Erythroblast (primary cell): ENCODE measurements around the gene SPNS2.

Experiments
- DNase-seq, 2 experiments: peaks; one replicate each; lab custom pipeline; 2025; lab: John Stamatoyannopoulos, UW
- GATA1 ChIP-seq: IDR thresholded peaks from 2 replicates; pipeline ENCODE4 v1.6.1; 2011; ENCODE audit warnings: low read depth, mild to moderate bottlenecking, control low read depth, low read length, moderate library complexity
- POLR2A ChIP-seq: IDR thresholded peaks from 2 replicates; pipeline ENCODE4 v1.6.1; 2011; ENCODE audit warnings: mild to moderate bottlenecking, low read length

Gene SPNS2

DNA sequence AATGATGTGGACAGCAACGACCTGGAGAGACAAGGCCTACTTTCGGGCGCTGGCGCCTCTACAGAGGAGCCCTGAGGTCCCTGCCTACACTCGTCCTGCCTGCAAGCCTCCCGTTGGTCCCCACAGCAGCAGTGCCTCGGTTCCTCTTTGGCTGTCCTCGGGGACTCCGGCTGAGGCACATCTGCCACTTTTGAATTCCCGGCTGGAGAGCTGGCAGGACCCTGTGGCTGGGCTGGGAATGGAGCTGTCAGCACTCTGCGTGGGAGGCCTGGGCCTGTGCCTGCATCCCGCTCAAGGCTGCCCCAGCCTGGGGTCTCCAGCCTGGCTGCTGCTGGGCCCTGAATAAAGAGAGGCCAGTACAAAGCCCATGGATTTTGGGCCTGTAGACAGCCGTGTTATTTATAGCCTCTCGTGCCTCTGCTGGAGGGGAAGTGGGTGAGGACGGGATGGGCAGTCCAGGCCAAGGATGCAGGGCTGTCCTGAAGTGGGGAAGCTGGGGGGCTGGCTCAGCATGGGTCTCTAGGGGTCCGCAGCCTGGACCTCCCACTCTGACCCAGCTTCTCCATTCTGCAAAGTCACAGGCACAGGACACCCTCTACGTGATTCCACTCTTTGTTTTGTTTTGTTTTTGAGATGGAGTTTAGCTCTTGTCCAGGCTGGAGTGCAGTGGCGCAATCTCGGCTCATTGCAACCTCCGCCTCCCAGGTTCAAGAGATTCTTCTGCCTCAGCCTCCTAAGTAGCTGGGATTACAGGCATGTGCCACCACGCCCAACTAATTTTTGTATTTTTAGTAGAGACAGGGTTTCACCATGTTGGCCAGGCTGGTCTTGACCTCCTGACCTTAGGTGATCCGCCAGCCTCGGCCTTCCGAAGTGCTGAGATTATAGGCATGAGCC is 10.6 kb upstream of the SPNS2 start:
- DNase-seq: no peak
- TF ChIP-seq POLR2A (no peak), GATA1 (no peak)

DNA sequence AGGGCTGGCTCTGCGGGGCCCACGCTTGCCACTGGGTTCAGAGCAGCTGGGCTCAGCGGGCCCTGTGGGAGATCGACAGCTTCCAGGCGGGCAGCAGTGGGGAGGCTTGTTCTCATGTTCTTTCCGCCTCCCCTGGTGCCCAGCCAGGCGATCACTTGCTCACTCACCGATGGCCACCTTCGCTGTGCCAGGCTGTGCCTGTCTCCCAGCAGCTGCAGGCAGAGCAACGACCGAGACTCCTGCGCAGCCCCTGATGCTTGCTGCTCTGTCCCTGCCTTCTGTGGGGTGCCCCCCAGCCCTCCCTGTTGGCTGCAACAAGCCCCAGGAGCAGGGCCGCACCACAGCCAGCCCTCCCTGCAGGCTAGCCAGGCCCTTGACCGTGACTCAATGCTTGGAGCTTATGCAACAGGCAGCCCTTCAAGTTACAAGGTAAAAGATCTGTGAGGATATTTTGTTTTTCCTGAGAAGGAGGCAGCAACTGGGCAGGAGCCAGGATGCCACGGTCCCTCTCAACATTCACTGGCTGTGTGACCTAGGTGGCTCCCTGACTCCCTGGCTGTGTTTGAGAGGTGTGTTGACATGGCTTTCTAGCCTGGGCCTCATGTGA is 9.6 kb upstream of the SPNS2 start:
- DNase-seq: no peak
- TF ChIP-seq POLR2A: no peak
- TF ChIP-seq GATA1: no peak

DNA sequence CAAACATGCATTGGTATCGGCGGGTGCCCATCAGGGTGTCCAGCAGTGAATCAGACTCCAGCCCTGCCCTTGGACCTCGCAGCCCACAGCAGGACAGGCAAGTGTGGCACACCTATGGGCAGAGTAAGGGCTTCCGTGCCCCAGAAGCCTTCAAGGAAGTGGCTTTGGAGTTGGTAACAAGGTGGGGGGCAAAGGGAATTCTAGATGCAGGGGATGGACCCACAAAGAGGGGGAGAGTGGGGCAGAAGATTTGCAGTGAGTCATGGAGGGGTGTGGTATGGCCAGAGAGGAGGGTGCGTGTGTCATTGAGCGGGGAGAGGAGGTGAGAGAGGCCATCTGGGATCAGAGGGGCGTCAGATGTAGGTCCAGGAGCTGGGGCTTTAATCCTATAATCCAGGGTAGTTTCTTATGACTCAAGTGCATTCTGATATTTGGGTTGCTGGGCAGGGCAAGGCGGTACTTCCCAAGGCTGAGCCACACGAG is 8.5 kb upstream of the SPNS2 start:
- no peak for DNase-seq
- TF ChIP-seq POLR2A (no peak), GATA1 (no peak)

DNA sequence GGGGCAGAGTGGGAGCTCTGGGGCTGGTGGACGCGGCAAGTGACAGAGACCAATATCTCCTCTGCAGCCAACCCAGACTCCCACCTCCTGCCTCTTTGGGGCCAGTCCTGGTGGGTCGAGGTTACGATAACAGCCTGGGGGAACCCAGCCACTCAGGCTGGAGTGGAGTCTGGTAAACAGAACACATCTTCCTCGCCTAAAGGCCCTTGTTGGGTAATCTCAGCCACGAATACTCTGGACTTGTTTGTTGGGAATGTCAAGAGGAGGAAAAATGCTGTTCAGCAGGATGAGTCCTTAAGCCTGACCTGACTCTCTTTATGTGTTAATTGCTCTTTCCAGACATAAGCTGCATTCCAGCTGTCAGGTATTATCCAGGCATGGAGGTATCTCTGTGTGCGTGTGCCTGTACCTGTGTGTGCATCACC is 8.0 kb upstream of the SPNS2 start:
- DNase-seq: no peak
- TF ChIP-seq GATA1: no peak
- TF ChIP-seq POLR2A: no peak

DNA sequence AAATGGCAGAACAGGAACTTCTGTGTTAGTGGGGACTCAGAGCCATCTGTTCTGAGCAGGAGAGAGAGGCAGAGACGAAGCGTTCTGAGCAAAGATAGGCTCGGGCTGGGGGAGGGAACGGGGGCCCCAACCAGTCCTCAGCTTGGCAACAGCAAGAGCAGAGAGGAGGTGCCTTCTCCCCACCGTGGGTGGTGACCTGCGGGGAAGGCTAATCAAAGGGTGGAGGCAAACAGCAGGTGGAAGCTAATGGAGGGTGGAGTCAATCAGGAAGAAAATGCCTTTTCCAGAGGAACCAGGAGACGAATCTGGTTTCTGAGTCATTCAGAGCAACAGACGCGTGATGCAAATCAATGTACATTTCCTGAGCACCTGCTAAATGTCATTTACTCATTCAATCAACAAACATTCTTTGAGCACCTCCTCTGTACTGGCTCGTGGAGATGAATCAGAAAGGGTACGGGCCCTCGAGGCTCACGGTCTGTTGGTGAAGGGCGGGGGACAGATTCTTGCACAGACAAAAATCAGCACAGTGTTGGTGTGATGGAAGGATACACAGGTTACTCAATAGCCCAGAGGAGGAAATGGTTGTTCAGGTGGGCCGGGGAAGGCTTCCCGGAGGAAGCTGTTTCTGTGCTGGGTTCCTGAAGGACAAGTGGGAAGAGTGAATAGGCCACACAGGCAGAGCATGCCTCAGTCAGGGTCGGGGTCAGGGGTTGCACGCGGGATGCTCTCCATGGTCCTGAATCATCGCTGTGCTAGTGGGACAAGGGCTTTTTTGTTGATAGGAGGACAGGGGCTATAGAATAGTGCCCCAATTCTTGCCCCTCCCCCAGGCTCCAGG is 5.7 kb upstream of the SPNS2 start:
- TF ChIP-seq POLR2A (no peak), GATA1 (no peak)
- peak; percentile 41 to 48 for DNase-seq

DNA sequence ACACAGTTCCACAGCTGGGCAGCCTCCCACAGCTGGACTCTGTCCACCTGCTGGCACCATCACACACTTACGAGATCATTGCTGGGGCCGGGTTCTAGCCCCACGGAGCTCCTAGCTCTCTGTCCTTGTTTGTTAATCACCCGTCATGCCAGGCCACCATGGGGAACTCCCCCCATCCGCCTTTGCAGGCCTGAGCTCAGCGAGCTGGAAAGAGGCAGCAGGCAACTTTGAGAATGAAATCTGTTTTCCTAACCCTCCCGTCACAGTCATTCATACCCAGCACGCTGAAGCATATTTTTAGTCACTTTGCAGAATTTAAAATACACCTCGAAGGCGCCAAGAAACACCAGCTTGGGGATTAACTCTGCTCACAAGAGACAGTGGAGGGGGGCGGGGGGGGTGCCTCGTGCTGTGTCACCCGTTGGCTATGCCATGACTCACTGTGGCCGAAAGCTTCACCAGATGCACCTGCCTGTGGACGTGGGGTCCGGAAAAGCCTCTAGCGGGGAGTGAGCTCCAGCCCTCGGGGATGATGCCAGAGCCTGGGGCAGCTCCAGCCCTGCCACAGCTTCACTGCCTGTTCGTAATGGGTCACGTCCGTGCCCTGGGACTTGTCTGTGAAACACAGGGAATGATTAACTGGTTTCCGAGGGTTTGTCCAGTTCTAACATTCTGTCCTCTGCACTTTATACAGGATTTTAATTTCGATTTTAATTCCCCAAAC is 1.4 kb upstream of the SPNS2 start:
- TF ChIP-seq POLR2A (no peak), GATA1 (no peak)

DNA sequence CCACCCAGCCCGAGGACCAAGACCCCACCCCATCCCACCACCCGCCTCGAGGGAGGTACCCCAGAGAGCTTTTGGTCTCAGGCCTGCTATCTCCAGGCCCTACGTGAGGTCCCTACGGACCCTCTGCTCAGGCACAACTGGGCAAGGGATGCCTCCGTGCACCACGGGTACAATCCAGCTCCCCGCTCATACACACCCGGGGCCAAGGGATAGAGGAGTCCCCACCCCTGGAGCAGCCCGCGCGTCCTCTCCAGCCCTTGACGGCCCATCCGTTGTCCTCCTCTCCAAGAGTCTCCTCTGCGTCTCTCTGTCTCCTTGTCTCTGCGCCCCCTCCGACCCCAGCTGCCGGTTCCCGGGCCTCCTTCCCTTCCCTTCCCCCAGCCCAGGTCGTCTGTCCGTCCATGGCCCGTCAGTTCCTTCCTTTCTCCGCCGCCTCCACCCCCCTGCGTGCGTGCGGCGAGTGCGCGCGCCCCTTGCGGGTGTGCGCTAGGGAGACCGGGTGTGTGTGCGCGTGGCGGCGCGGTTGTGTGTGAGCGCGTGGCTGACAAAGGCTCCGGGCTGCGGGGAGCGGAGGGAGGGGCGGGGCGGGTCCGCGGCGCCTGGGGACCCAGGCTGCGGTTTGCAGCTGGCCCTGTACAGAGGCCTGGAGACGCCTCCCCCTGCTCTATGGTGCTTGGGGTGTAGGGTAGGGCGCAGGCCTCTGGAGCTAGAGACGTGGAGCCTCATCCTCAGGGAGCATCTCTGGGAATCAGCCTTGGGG is 930 bp downstream of the SPNS2 start:
- DNase-seq: peak; percentile 14 to 17
- no peak for TF ChIP-seq POLR2A
- no peak for TF ChIP-seq GATA1

More for the DNA sequence above, 1.4 kb upstream of the SPNS2 start:
- no peak for DNase-seq

DNA sequence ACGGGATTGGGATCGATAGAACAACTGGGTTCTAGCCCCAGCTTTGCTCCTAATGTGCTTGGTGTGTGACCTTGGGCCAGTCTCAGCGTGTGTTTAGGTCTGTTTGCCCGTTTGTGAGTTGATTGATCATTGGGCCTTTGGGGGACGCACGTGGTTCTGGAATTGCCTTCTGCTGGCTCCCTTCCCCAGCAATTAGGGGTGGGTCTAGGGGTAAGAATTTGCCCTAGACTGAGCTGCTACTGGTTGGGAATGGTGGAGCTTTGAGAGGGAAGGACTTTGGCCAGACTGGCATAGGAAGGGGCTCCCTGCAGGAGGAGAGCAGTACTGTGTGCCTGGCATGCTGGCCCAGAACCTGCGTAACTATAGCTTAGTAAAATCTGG is 1.5 kb downstream of the SPNS2 start:
- no peak for DNase-seq
- TF ChIP-seq POLR2A (no peak), GATA1 (no peak)

DNA sequence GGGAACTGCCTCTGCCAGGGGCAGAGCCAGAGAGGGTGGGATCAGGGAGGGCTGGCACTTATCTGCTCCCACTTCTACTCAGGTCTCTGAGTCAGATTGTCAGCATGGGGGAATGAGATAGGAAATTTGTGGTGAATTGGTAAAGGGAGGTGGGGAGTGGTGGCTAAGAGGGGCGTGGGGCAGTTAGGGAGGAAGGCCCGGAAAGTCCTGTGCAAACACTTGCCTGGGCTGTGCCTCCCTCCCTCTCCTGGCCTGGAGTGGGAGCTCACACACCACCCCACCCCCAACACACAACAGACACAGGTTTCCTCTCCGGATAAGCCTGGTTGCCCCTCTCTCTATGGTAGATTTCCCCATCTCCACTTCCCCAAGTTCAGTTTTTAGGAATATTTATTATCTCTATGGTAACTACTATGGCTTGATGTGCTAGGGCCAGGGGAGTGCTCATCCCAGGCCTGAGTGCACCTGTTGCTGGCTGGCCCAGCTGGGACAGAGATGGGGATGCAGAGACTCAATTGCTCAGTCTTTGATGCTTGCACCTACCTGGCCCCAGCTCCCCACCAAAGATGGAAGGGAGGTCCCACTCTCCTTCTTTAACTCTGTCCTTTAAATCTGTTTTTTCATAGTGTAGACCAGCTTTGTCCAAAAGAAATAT is 2.7 kb downstream of the SPNS2 start:
- TF ChIP-seq POLR2A (no peak), GATA1 (no peak)
- DNase-seq: peak; percentile 18 to 31

DNA sequence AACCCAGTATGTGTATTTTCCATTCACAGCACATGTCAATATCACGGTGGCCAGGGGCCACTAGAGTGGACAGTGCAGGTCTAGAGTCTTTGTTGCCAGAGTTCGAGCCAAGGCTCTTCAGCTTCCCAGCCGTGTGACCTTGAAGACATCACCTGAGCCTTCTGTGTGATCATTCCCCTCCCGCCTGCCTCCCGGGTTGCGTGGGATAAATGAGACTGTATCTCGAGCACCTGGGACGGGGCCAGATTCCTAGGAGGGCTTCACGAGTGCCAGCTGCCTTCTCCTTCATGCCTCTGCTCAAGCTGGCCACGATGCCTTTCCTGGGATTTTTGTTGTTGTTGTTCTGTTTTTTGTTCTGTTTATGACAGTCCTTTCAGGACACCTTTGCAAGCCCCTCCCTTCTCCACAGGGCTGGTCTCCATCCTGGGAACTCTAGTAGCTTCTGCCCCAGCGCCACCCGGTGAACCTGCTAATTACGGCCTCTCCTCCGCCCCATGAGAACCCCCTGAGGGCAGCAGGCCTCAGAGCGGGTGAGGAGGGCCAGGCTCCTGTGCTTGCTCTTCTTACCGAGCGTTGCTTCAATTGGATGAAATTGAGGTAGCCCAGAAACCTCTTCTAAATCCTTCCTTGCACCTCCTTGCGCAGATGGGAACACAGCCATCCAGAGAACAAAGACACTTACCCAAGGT is 3.9 kb downstream of the SPNS2 start:
- TF ChIP-seq POLR2A (no peak), GATA1 (no peak)
- DNase-seq: no peak

DNA sequence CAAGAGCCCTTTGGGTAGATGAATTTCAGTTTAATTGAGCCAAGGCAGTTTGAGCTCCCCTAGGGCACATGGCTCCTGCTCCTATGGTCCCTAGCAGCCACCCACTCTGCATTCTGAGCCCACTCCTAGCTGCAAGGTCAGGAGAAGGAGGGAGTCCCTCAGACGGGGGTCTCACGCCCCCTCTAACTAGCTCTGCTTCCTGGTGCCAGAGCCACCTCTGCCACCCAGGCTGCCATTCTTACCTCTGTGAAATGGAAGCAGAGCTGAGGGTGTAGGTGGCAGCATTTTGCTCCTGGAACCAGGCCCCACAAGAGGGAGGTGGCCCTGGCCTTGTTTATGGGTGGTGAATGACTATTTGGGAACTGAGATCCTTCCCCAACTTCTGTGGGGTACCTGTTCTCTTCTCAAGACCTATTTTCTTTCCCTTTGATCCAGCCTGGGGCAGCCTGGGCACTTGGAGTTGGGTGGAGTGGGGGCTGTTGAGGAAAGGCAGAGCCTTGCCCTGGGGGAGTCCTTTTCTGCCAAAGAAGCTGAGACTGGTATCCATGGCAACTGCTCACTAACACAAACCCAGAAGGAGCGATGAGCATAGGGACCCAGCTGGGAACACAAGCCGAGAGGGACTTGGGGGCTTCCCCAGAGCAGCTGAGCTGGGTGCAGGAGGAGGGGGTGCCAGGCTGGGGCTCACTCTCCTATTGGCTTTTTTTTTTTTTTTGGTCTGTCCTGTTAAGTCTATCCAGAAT is 4.8 kb downstream of the SPNS2 start:
- no peak for DNase-seq
- no peak for TF ChIP-seq GATA1
- no peak for TF ChIP-seq POLR2A
